DND-41 (cell line): ENCODE results near the gene GPR31.

ENCODE experiments used
- ATAC-seq: fragments of 200-7000 bp; cut with Tn5 transposase; 3 replicates; pipeline ENCODE4 v1.9.1; 2021; ENCODE audit warnings: low read depth; ENCODE audit not compliant: insufficient read depth
- DNase-seq: peaks from one replicate; pipeline ENCODE4 v3.0.0-alpha.2; 2020
- H2AFZ ChIP-seq: 2 replicates; pipeline ENCODE4 v1.6.0; 2012; ENCODE audit warnings: low read depth, low read length
- H3K27ac ChIP-seq: 2 replicates; pipeline ENCODE4 v1.5.1; 2012; ENCODE audit warnings: low read length, inconsistent platforms
- H3K27me3 ChIP-seq: fragments of 200-600 bp; sonication (generic); 2 replicates; pipeline ENCODE4 v1.6.0; 2012; ENCODE audit warnings: low read length, mild to moderate bottlenecking, inconsistent platforms; ENCODE audit not compliant: insufficient read depth, poor library complexity
- H3K36me3 ChIP-seq: 2 replicates; pipeline ENCODE4 v1.5.1; 2012; ENCODE audit warnings: low read length, inconsistent platforms; ENCODE audit not compliant: insufficient read depth
- H3K4me1 ChIP-seq: 2 replicates; pipeline ENCODE4 v1.5.1; 2012; ENCODE audit warnings: mild to moderate bottlenecking, low read length; ENCODE audit not compliant: insufficient read depth
- H3K4me2 ChIP-seq: 2 replicates; pipeline ENCODE4 v1.6.0; 2012; ENCODE audit warnings: mild to moderate bottlenecking, moderate library complexity, low read length, inconsistent platforms; ENCODE audit not compliant: insufficient read depth
- H3K4me3 ChIP-seq, 2 experiments: fragments of 200-600 bp in 1 of 2; shearing (Covaris generic) in 1 of 2; 2 replicates each; pipeline ENCODE4 v1.5.1; 2012 to 2016; ENCODE audit warnings: inconsistent platforms in 2 of 2, low read length in 2 of 2, mild to moderate bottlenecking in 2 of 2, low read depth in 1 of 2, moderate library complexity in 1 of 2
- H3K79me2 ChIP-seq: 2 replicates; pipeline ENCODE4 v1.6.0; 2012; ENCODE audit warnings: low read length, inconsistent platforms; ENCODE audit not compliant: insufficient read depth
- H3K9ac ChIP-seq: 2 replicates; pipeline ENCODE4 v1.6.0; 2012; ENCODE audit warnings: low read depth, mild to moderate bottlenecking, inconsistent platforms, low read length, moderate library complexity
- H3K9me3 ChIP-seq: 2 replicates; pipeline ENCODE4 v1.5.1; 2012; ENCODE audit warnings: low read length, moderate library complexity, mild to moderate bottlenecking, inconsistent platforms; ENCODE audit not compliant: insufficient read depth, severe bottlenecking
- H4K20me1 ChIP-seq: 2 replicates; pipeline ENCODE4 v1.6.0; 2012; ENCODE audit warnings: low read length; ENCODE audit not compliant: insufficient read depth
- EZH2 ChIP-seq: IDR thresholded peaks from 3 replicates; pipeline ENCODE4 v1.6.1; 2012; ENCODE audit warnings: borderline replicate concordance, low read depth, mild to moderate bottlenecking, moderate library complexity, low read length, inconsistent platforms; ENCODE audit not compliant: severe bottlenecking
- TF ChIP-seq, protein P1 (sequence below): IDR thresholded peaks from 2 replicates; pipeline ENCODE4 v1.5.1; 2012; ENCODE audit warnings: borderline replicate concordance, low read length, moderate library complexity, mild to moderate bottlenecking; ENCODE audit not compliant: poor library complexity, severe bottlenecking; ENCODE audit errors: extremely low read depth

Gene GPR31

DNA sequence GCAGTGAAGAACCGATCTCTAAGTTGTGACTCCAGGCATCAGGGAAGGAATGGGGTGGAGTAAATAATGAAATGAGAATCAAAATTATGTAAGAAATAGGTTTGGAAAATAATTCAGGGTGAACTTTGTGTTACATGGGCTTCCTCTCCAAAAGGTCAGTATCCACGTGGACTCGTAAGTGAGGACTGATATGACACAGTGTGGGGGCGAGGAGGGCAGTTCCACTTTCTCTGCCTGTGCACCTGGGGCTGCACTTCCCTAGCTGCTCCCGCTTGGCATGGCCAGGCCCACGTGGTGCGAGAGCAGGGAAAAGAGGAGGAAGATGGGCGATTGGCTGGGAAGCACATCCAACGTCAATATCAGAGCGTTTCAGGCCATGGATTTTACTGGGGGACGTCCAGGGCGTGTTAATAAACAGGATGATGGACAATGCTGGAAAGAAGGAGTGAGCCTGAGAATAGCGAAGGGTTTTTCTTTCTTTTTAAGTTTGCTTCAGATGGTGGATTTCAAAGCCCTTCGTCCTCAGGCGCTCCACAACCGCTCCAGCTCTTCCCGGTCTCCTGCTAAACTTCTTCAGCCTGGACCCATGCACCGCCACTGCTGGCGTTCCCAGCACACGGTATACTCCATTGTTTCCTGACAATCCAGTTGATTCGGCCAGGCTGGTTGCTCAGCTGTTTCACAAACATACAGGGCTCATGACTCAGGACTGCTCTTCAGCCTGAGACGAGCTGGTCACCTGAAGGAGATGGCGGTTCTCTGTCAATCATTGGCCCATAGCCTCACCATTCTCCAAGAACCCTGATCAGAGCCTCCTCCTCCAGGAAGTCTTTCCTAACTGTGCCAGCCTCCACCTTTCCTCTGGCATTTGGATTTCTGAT, 23.1 kb downstream of the GPR31 start:
- peaks cover 12% of the 10 kb centered on the region for H3K27me3 ChIP-seq
- ATAC-seq (no peak), DNase-seq (no peak)
- no peaks in the 10 kb centered on the region for H3K9me3 ChIP-seq
- no peak overlapping the region for H2AFZ ChIP-seq
- no peak overlapping the region for H3K4me2 ChIP-seq
- H3K4me3 ChIP-seq: no peak overlapping the region
- TF ChIP-seq EZH2: no peak
- TF ChIP-seq, protein P1, sequence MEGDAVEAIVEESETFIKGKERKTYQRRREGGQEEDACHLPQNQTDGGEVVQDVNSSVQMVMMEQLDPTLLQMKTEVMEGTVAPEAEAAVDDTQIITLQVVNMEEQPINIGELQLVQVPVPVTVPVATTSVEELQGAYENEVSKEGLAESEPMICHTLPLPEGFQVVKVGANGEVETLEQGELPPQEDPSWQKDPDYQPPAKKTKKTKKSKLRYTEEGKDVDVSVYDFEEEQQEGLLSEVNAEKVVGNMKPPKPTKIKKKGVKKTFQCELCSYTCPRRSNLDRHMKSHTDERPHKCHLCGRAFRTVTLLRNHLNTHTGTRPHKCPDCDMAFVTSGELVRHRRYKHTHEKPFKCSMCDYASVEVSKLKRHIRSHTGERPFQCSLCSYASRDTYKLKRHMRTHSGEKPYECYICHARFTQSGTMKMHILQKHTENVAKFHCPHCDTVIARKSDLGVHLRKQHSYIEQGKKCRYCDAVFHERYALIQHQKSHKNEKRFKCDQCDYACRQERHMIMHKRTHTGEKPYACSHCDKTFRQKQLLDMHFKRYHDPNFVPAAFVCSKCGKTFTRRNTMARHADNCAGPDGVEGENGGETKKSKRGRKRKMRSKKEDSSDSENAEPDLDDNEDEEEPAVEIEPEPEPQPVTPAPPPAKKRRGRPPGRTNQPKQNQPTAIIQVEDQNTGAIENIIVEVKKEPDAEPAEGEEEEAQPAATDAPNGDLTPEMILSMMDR: no peak
- no peak overlapping the region for H3K9ac ChIP-seq
- H3K27ac ChIP-seq: no peak overlapping the region
- H4K20me1 ChIP-seq: no peaks in the 10 kb centered on the region
- H3K79me2 ChIP-seq: no peaks in the 10 kb centered on the region
- no peaks in the 10 kb centered on the region for H3K36me3 ChIP-seq
- no peaks in the 10 kb centered on the region for H3K4me1 ChIP-seq

DNA sequence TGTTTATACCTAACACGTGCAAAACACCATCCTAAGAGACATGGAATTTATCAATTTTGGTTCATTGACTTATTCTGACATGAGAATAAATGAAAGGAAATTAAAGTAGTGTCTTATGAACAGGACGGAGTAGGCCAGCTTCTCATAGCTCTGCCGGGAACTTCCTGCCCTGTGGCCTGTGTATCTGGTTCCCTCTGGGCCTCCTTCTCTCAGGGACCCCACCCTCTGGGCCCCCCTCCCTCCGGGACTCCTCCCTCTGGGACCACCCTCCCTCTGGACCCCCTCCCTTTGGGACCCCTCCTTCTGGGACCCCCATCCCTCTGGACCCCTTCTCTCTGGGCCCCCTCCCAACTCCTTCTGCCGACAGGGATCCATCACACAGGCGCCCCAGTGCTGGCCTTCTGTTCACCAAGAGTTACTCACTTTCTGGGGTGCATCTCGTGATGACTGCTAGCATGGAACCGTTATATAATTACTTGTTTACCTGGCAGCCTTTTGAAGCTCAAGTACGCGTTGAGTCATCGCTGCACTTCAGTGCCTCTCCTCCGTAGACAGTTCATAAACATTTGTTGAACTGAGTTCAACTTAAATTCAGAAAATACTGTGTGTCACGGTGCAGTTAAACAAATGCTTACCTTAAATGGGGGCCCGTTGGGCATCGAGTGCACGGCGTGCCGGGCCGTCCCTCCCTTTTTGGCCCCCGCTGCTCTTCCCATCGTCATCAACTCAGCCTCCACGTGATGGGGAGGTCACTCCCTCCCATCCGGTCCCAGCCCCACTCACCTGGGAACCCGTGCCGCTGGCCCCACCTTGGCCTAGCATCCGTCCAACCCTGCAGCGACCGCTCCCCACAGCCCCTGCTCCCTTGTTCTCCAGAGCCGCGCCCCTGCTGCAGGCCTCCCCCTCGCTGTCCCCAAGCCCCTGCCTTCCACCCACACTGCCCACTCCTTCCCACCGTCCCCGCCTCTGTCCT, 26.8 kb downstream of the GPR31 start:
- no peak for ATAC-seq
- Histone ChIP-seq H3K4me1 (no peaks in the 10 kb centered on the region), H3K9ac (no peak overlapping the region), H3K79me2 (no peaks in the 10 kb centered on the region), H3K4me3 (no peak overlapping the region), H3K27ac (no peak overlapping the region), H3K9me3 (no peaks in the 10 kb centered on the region), H3K27me3 (no peaks in the 10 kb centered on the region), H3K4me2 (no peak overlapping the region), H4K20me1 (no peaks in the 10 kb centered on the region), H3K36me3 (no peaks in the 10 kb centered on the region), H2AFZ (no peak overlapping the region)
- DNase-seq: no peak
- no peak for TF ChIP-seq EZH2
- TF ChIP-seq, protein P1: no peak

DNA sequence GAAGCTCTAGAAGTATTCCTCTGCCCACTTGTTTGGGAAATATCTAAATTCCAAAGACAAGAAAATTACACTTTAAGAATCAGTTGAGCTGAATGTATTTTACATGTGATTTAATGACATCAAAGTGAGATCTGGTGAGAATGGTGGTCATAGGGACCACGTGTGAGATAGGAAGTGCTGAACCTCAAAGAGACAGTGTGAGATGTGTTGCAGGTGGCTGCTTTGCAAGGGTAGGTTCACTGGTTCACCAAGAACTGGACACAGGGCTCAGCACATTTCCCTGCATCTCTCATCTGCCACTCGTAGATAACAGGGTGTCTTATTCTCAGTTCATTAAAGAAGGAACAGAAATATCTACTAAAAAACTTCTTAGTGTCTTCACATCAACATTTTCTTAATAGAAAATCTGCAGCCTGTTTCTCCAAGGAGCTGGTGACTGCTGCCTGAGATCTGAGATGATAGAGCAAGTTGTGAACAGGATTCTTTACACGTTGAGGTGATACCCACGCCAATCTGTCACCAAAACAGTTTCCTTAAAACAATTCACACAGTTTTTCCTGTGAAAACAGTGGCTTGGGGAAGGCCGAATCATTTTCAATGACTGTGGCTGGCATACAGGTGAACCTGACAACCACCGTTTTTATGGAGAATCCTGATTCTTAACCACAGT, 27.6 kb downstream of the GPR31 start:
- Histone ChIP-seq H3K4me3 (no peak overlapping the region), H3K4me1 (no peaks in the 10 kb centered on the region), H3K4me2 (no peak overlapping the region), H4K20me1 (no peaks in the 10 kb centered on the region), H3K9ac (no peak overlapping the region), H3K79me2 (no peaks in the 10 kb centered on the region), H3K36me3 (no peaks in the 10 kb centered on the region), H3K27ac (no peak overlapping the region), H3K27me3 (no peaks in the 10 kb centered on the region), H2AFZ (no peak overlapping the region), H3K9me3 (no peaks in the 10 kb centered on the region)
- ATAC-seq: peak; percentile 42; the same call in 1 of the 3 replicates
- no peak for DNase-seq
- TF ChIP-seq, protein P1: no peak
- no peak for TF ChIP-seq EZH2
